Fibroblast of peridontal ligament (primary cell): ENCODE measurements around the gene SMG7.

Source experiments
- DNase-seq: peaks from one replicate; pipeline ENCODE4 v3.0.0-alpha.2; 2010; ENCODE audit errors: extremely low read depth

SMG7 gene

GRCh38 chr1:183590244-183591191, 118.2 kb downstream of the SMG7 start, which contains the start of gene NCF2:
Gene NCF2 (minus strand): TSS chr1:183590459. CDS start chr1:183590329, 130 bp downstream.
- no peak for DNase-seq

GRCh38 chr1:183592733-183593132, 120.4 kb downstream of the SMG7 start:
- no peak for DNase-seq

- no peak for DNase-seq
These were observed 121.1 kb downstream of the SMG7 start for GRCh38 chr1:183593356-183593755.

GRCh38 chr1:183595537-183595936, 123.2 kb downstream of the SMG7 start:
- no peak for DNase-seq

GRCh38 chr1:183596500-183596899, 124.2 kb downstream of the SMG7 start:
- DNase-seq, result no peak

- DNase-seq, result no peak
These were observed 125.5 kb downstream of the SMG7 start for GRCh38 chr1:183597656-183598347.

GRCh38 chr1:183598386-183598785, 126.1 kb downstream of the SMG7 start:
- peak; percentile 57 for DNase-seq

GRCh38 chr1:183600136-183600535, 127.8 kb downstream of the SMG7 start:
- peak; percentile 94 for DNase-seq

GRCh38 chr1:183600634-183601033, 128.3 kb downstream of the SMG7 start:
- DNase-seq, result no peak

GRCh38 chr1:183602510-183602909, 130.2 kb downstream of the SMG7 start:
- no peak for DNase-seq
